HG03025 (cell line): ENCODE data around the gene SLC29A4.

ENCODE experiments used
- ATAC-seq: cut with Tn5 transposase; IDR thresholded peaks from one replicate; pipeline ENCODE4 v1.9.1; 2021; ENCODE audit warnings: mild to moderate bottlenecking, moderate library complexity; ENCODE audit not compliant: unreplicated experiment, low FRiP score

Gene SLC29A4

GRCh38 chr7:5349437-5350173 lies 66.9 kb downstream of the SLC29A4 start:
- no peak for ATAC-seq

GRCh38 chr7:5350174-5350463 lies 67.4 kb downstream of the SLC29A4 start:
- no peak for ATAC-seq

- ATAC-seq, result no peak
These were observed 68.0 kb downstream of the SLC29A4 start for GRCh38 chr7:5350600-5351385.

GRCh38 chr7:5351507-5352265 lies 68.9 kb downstream of the SLC29A4 start:
- ATAC-seq, result no peak

- ATAC-seq, result no peak
These were observed 69.8 kb downstream of the SLC29A4 start for GRCh38 chr7:5352440-5353010.

GRCh38 chr7:5354460-5355232 lies 71.9 kb downstream of the SLC29A4 start:
- no peak for ATAC-seq
